NT2/D1 (cell line): ENCODE data around the gene SRPX.

Experiments used
- SUZ12 ChIP-seq: IDR thresholded peaks from 2 replicates; pipeline ENCODE4 v1.6.1; 2011; ENCODE audit not compliant: insufficient read length, insufficient read depth; ENCODE audit errors: extremely low read depth
- YY1 ChIP-seq: IDR thresholded peaks from 2 replicates; pipeline ENCODE4 v1.6.1; 2011; ENCODE audit not compliant: insufficient read length, insufficient read depth
- ZNF274 ChIP-seq: IDR thresholded peaks from 2 replicates; pipeline ENCODE4 v1.6.1; 2011; ENCODE audit warnings: mild to moderate bottlenecking, low read depth, low read length

DNA sequence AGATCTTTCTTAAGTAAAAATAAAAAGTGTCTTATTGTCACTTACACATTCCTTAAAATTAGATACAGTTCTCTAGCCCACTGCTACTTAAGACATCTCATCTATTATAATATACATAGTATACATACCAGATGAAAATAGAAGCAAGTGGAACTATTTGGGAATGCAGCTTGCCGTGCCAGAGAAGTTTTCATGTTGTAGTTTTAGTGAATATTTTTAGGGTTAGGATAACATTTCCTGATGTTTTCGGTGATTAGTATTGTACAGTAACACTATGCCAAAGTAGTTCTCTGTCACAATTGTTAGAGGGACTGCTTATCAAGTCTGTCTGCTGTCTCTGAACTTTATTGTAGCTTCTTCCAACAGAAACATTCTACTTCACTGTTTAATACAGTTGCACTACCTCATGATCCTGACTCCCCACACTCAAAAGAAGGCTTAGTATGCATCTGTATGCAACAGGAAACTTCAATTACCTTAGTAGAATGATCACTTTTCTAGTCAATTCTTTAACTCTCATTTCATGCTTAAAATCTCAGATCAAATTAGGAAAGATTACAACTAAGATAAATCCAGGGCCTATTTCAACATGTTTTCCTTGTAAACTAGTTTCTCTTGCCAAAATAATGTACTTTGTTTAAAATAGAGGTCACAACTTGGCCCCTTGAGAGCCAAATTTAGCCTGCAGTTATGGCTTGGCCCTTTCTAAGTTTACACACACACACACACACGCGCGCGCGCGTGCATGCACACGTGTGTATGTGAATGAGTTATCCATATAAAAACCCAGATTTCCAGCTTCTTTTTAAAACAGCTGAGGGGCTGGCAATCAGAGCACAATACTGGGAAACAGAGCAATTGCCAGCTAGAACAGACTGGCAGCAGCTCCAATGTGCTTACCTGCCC lies 42.3 kb upstream of the SRPX start:
- TF ChIP-seq YY1, result no peak
- TF ChIP-seq ZNF274, result no peak
- TF ChIP-seq SUZ12, result no peak
